LNCAP (cell line): Measurements from ENCODE around the gene CUTC.

Source experiments
- TF ChIP-seq, protein P1 (sequence below): fragments of 450-650 bp; IDR thresholded peaks from 2 replicates; pipeline ENCODE4 v1.5.1; 2017; ENCODE audit warnings: mild to moderate bottlenecking

Gene CUTC

DNA sequence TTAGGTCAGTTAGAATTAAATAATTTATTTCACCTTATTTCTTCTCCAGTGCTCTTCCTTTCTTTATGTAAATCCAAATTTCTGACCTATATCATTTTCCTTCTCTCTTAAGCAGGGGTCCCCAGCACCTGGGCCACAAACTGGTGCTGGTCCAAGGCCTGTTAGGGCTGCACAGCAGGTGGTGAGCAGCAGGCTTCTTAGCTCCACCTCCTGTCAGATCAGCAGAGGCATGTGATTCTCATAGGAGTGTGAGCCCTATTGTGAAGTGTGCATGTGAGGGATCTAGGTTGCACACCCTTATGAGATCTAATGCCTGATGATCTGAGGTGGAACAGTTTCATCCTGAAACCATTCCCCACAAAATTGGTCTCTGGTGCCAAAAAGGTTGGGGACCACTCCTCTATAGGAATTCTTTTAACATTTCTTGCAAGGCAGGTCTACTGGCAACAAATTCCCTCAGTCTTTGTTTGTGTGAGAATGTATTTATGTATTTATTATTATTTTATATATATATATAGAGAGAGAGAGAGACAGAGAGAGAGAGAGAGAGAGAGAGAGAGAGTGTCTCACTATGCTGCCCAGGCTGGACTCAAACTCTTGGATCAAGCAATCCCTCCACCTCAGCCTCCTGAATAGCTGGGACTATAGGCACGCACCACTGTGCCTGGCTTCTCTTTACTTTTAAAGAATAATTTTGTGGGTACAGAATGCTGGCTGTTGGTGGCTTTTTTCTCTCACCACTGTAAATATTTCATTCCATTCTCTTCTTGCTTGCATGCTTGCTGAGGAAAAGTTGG, 46.1 kb downstream of the CUTC start:
- TF ChIP-seq, protein P1, sequence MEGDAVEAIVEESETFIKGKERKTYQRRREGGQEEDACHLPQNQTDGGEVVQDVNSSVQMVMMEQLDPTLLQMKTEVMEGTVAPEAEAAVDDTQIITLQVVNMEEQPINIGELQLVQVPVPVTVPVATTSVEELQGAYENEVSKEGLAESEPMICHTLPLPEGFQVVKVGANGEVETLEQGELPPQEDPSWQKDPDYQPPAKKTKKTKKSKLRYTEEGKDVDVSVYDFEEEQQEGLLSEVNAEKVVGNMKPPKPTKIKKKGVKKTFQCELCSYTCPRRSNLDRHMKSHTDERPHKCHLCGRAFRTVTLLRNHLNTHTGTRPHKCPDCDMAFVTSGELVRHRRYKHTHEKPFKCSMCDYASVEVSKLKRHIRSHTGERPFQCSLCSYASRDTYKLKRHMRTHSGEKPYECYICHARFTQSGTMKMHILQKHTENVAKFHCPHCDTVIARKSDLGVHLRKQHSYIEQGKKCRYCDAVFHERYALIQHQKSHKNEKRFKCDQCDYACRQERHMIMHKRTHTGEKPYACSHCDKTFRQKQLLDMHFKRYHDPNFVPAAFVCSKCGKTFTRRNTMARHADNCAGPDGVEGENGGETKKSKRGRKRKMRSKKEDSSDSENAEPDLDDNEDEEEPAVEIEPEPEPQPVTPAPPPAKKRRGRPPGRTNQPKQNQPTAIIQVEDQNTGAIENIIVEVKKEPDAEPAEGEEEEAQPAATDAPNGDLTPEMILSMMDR: no peak

DNA sequence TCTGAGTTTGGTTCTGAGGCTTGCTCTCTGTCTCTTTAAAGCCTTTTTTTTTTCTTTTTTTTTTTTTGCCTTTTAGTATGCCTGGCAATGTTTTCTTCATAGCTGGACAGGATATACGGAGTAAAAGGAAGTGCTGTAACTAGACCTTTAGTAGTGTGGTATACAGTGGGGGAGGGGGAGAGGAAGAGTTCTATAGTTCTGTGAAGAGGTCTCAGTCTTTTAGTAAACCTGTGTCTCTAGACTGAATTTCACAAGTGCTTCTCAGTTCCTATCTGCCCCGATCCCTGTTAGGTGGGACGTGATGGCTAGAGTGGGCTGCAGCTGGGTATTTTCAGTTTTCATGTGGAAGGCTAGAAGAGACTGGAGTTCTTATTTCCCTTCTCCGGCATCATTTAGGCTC, 47.3 kb downstream of the CUTC start:
- TF ChIP-seq, protein P1: no peak

DNA sequence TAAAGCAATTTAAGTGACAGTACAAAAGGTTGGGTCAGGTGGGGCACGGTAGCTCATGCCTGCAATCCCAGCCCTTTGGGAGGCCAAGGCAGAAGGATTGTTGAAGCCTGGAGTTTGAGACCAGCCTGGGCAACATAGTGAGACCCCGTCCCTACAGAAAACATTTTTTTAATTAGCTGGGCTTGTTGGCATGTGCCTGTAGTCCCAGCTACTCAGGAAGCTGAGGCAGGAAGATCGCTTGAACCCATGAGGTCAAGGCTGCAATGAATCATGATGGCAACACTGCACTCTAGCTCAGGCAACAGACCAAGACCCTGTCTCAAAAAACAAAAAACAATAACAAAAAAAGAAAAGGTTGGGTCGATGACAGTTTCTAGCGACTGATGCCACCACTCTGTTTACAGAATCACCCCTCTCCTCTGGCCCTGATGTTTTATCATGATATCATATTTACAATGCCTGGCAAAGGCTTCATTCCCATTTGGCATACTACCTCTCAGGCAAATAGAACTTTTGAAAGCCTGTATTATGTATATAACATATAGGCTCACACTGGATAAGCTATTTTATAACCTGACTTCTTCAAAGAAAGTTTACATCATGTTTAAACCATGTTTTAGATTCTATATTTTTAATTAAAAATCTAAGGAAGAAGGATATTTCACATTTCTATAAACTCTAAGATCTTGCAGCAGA, 49.8 kb downstream of the CUTC start:
- TF ChIP-seq, protein P1: no peak

DNA sequence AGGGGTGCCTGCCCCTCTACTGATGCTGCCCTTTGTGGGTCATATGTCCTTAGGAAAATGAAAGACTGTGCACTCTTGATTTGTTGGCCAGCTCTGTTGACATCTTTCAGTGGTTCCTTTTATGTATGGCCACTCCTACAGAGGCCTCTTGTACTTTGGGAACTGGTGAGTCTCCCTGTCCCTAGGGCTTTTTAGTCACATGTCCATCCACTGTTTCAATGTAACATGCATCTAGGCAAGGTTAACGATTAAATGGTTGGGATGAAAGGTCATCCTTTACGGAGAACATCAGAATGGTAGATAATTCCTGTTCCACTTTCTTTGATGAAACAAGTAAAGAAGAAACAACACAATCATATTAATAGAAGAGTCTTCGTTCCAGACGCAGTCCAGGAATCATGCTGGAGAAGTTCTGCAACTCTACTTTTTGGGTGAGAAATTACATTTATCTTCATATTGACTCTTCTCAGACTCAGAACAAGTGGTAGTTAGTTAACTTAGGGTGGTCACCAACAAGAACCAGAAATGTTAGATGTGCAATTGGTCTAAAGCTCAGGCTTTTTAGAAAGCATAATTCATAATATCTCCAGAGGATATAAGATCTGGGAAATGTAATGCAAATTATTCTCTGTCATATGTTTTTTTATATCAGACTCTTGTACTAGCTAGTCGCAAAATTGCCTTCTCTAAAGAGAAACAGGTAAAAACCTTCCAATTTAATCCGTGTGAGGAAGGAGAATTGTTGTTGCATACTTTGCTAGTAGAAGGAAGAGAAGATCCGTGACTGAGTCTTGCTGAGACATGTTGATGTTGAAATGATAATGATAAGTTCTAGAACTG, 50.6 kb downstream of the CUTC start, which contains the start of gene ABCC2:
Gene ABCC2, plus strand, starts transcription at position 194 of the 840 bp plus-strand sequence. Its CDS starts 205 bp downstream, at position 399.
- TF ChIP-seq, protein P1: no peak

DNA sequence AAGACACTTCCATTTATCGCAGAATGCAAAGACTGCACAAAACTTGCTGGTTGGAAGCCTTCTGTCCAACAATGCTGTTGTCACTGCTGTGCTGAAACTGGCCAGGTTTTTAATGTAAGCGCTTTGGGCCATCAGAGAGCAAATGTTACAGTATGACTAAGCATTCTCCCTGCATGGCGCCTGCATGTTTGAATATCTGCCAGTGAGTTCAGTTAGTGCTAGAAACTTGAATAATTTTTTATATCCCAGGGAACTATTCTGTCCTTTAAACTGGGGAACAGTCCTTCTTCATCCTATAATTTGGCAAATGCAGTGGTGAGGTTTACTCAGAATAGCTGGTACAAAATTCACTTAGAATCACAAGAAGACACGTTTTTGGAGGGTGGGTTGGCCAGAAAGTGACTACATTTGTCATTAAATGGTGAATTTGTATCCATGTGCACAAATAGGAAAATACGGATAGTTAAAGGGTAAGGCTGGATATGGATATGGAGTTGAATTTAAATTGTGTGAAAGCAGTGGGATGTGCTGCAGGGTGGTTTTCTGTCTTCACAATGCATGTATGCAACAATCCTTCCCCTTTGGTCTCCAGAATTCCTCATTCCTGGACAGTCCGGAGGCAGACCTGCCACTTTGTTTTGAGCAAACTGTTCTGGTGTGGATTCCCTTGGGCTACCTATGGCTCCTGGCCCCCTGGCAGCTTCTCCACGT, 52.1 kb downstream of the CUTC start:
- TF ChIP-seq, protein P1: no peak

DNA sequence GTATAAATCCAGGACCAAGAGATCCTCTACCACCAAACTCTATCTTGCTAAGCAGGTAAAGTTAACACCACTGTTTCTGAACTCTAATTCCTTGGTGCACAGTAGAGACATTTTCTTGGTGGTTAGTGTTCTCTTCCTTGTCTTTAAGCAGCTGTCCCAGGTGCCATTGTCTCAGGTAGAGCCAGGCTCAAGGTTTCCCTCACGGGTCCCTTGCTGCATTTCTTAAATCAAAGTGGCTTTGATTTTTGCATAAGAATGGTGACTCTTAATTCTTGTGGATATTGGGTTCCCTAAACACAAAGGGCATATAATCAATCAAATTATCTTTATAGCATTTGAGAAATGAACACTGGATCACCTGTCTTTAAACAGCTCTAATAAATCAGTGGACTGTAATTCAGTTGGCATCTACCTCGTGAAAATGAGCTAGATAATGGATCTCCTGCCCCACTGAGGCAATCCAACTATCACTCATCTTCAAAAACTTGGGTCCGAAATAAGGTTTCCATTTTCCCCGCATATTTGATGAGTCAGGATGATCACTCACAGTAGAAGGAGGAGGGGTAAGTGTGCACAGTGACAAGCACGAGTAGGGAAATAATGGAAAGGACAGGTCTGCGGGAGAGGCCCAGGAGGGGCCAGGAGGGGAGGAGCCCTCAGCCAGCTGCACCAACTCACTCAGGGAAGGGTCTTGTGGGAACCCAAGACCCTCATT, 52.9 kb downstream of the CUTC start:
- TF ChIP-seq, protein P1: no peak
